ENCODE results near the gene LPIN3.
A peak's percentile ranks its signal among the peaks of the same experiment; 100 is the strongest.
"Not testable (repeated sequence)": the region's sequence is repeated elsewhere in the genome, so short reads cannot be mapped to it uniquely, and the experiment has no call there.

The LPIN3 gene, protein sequence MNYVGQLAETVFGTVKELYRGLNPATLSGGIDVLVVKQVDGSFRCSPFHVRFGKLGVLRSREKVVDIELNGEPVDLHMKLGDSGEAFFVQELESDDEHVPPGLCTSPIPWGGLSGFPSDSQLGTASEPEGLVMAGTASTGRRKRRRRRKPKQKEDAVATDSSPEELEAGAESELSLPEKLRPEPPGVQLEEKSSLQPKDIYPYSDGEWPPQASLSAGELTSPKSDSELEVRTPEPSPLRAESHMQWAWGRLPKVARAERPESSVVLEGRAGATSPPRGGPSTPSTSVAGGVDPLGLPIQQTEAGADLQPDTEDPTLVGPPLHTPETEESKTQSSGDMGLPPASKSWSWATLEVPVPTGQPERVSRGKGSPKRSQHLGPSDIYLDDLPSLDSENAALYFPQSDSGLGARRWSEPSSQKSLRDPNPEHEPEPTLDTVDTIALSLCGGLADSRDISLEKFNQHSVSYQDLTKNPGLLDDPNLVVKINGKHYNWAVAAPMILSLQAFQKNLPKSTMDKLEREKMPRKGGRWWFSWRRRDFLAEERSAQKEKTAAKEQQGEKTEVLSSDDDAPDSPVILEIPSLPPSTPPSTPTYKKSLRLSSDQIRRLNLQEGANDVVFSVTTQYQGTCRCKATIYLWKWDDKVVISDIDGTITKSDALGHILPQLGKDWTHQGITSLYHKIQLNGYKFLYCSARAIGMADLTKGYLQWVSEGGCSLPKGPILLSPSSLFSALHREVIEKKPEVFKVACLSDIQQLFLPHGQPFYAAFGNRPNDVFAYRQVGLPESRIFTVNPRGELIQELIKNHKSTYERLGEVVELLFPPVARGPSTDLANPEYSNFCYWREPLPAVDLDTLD

DNA sequence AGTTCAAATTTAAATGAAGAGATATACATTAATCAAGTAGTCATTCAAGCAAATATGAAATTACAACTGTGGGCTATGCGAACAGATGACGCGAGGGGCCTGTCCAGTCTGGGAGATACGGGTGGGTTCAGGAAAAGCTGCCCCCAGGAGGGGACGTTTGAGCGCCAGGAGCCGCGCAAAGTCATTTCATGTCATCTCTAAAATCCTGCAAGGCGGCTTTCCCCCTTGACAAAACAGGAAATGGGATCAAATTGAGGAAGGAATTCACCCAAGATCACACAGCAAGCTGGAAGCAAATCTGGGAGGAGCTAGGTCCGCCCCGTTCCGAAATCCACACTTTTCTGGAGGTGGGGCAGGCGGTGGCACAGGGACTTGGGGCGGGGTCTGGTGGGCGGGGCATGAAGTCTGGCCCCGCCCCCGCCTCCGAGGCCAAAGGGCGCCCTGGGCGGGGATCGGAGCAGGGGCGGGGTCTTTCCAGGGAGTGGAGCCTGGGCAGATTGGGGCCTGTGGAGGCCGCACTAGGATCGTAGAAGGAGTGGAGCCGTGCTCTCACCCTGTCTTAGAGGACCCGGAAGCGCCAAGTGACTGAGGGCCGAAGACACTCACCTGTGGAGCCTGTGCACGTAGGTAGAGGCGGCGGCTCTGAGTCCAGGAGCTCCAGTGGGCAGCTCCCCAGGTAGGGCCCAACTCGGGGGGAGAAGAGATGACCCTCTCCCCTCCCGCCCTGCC lies at the start of gene LPIN3:
Gene LPIN3 (plus strand): TSS at position 495 of the 729 bp plus-strand sequence. CDS start 4,983 bp downstream, outside the sequence.
- peak; percentile 94 for DNase-seq

DNA sequence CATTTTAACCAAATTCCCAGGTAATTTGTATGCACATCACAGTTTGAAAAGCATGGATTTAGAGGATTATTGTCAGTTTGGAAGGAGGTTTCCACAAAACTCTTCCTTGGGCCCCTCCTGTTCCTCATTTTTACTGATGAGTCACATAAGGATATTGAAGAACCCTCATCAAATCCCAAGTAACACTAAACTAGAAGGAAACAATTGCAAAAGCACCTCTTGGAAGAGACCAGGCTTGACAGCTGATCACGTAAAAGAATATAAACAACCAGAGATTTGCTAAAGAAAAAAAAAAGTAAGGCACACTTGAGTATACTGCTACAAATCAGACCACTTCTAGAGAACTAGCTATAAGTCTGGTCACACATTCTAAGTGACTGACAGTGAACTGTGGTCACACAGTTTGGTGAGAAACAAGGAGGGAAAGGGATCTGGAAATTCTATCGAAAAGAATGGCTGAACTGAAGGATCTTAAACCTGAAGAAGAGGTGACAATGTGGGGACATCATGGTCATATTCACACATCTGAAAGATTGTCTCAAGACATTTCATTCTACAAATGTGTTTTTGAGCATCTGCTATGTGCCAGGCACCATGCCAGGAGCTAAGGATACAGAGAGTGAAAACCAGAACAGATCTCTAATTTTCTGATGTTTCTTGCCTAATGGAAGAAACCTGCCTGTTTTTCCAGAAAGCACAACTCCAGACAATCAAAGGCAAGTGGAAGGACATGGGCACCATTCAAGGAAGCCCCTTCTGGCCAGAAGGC lies 47.2 kb upstream of the LPIN3 start:
- DNase-seq: no peak

- DNase-seq: no peak
These were observed 40.7 kb upstream of the LPIN3 start for GRCh38 chr20:41299899-41300298.

- no peak for DNase-seq
These were observed 40.2 kb upstream of the LPIN3 start for GRCh38 chr20:41300383-41300782.

GRCh38 chr20:41300886-41301285 lies 39.7 kb upstream of the LPIN3 start:
- no peak for DNase-seq

GRCh38 chr20:41304002-41304401 lies 36.6 kb upstream of the LPIN3 start:
- peak; percentile 44 for DNase-seq

- DNase-seq: no peak
These were observed 36.1 kb upstream of the LPIN3 start for GRCh38 chr20:41304424-41305079.

GRCh38 chr20:41306061-41306727 lies 34.4 kb upstream of the LPIN3 start:
- DNase-seq: peak; percentile 37

GRCh38 chr20:41307021-41307420 lies 33.6 kb upstream of the LPIN3 start:
- no peak for DNase-seq

DNA sequence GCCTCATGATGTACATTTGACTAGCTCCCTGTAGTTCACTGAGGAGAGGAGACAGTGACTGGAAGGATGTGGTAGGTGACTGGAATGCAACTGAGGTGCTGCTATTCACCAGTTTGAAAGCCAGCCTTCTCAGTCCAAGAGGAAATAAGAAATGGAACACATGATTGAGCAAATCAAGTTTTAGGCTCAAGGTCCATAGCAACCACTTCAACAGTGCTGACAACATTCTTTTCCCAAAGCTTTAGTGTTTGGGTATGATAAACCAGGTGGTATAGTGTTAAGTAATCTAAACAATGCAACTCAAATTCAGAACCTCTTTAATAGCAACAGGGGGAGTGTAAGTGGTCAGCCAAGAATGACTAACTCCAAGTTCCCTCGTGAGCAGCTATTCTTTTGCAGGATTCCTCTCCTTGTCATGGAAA lies 32.3 kb upstream of the LPIN3 start:
- no peak for DNase-seq

DNA sequence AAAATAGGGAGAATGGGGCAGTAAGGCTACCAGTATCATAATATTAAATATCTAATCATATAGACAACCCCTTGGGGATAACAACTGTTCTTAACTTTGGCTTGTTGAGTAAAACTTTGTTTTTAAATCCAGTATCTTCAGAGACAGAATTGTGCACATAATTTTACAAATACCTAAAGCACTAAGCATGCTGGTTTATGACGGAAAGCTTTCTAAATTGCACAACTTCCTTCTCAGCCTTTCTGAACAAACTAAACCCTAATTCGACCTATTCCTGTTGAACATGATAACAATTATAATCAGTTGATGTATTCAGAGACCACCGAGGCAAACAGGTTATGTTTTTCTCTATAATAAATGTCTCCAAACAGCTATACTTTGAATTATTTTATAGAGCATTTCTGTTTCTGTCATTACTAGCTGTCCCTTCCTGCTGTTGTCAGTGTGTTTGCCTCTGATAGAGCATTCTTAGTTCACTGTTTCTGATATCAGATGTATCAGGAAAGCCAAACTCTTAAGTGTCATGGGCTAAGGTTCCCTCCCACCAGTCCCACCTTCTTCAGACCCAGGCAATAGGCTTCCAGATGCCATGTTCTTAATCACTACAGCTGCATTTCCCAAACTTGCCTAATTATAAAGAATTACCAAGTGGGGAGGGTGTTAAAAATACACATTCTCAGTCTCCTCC lies 31.8 kb upstream of the LPIN3 start:
- DNase-seq: peak; percentile 22

DNA sequence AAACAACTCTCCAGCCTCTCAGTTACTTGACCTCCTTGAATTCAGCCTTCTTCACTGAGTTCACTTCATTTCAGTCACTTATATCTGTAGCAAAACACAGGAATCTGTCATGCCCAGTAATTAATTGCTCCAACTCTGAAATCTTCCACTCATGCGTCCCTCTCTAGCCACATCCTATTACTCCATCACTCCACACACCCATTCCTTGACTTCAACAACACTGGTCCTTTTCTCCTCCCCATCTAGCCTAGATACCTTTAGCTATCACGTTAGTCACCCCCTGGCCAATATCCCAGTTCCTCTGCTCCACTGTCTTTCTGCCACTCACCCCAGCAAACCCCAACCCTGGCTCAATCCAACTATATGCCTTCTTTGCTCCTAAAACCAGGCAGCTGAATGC lies 30.8 kb upstream of the LPIN3 start:
- no peak for DNase-seq

GRCh38 chr20:41312009-41312408 lies 28.6 kb upstream of the LPIN3 start:
- DNase-seq: not testable (repeated sequence)

DNA sequence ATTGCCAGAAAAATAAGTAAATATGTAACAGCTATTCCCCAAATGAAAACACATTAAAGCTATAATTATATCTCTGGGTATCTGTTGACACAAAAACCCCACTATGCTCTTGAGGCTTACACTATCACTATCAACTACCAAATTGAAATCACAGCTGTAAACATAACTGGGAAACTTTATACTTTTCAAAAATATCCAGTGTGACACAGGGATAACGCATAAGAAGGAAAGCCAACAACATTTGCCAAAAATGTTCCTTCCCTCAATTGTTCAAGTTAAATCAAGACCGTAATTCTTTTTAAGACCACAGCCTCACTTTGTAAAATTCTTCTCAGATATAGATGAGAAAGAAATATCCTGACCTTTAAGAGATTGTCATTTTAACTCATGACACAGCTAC lies 26.2 kb upstream of the LPIN3 start:
- DNase-seq: no peak

GRCh38 chr20:41316051-41316450 lies 24.6 kb upstream of the LPIN3 start:
- no peak for DNase-seq

GRCh38 chr20:41316602-41317545 lies 23.7 kb upstream of the LPIN3 start:
- peak; percentile 46 for DNase-seq

DNA sequence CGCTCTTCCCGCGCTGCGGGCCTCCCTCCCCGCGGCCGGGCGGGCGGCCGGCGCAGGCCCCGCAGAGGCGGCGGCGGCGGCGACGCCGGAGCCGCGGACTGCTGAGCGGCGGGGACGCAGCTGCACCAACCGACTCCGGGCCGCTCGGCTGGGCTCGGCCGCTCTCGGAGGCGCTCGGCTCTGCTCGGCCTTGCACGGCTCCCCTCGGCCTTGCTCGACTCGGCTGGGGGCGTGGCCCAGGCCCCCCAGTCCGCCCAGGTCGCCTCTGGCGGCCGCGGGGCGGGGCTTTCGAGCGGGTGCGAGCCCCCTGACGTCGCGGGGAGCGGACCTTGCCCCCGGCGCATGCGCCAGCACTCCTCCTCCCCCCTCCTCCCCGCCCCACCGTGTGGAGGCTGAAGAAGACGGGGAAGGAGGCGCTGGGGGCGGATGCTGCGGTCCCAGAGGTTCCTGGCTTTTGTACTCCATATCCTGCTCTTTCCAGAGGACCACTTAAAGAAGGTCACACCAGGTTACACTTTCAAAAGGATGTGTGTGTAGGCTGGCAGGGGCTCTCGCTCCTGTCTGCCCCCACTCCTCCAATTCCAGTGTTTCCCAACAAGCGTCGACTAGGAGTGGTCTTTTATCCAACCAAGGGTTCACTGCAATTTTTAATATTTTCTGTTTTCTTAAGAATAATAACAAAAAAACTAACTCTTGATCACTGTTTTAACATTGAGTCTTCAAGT lies 22.9 kb upstream of the LPIN3 start, which contains the start of gene ZHX3:
Gene ZHX3 (minus strand): TSS at position 186 of the 725 bp plus-strand sequence. CDS start 112,815 bp downstream, outside the sequence.
- DNase-seq: peak; percentile 98

- no peak for DNase-seq
These were observed 22.4 kb upstream of the LPIN3 start for GRCh38 chr20:41318271-41318649.

GRCh38 chr20:41320441-41320840 lies 20.2 kb upstream of the LPIN3 start:
- DNase-seq: no peak

Data from suppressor macrophage treated with lipopolysaccharide for 4 hours (primary cell).